GM23248 (cell line): Measurements from ENCODE around the gene ARL3. TPM values are rescaled to one million over a fixed set of nuclear protein-coding genes. Genes with fewer than 3 reads are reported as not detected.

Experiments
- DNase-seq: peaks from one replicate; pipeline ENCODE4 v3.0.0-alpha.2; 2015
- H2AFZ ChIP-seq: fragments of 200-600 bp; sonication (generic); 2 replicates; pipeline ENCODE4 v1.6.1; 2016; ENCODE audit warnings: antibody characterized with exemption
- H3F3A ChIP-seq: fragments of 200-600 bp; sonication (generic); 2 replicates; pipeline ENCODE4 v1.6.1; 2016; ENCODE audit warnings: mild to moderate bottlenecking, antibody characterized with exemption, mixed run types; ENCODE audit not compliant: insufficient read depth
- H3K27ac ChIP-seq: fragments of 200-600 bp; sonication (generic); 2 replicates; pipeline ENCODE4 v1.5.1; 2016; ENCODE audit warnings: mild to moderate bottlenecking
- H3K27me3 ChIP-seq: fragments of 200-600 bp; sonication (generic); replicated peaks from 2 replicates; pipeline ENCODE4 v1.6.1; 2016; ENCODE audit warnings: mild to moderate bottlenecking; ENCODE audit not compliant: insufficient read depth
- H3K36me3 ChIP-seq: fragments of 200-600 bp; sonication (generic); 2 replicates; pipeline ENCODE4 v1.6.1; 2016; ENCODE audit warnings: low read depth, mild to moderate bottlenecking
- H3K4me1 ChIP-seq: fragments of 200-600 bp; sonication (generic); 2 replicates; pipeline ENCODE4 v1.6.1; 2016; ENCODE audit warnings: mild to moderate bottlenecking; ENCODE audit not compliant: insufficient read depth
- H3K4me2 ChIP-seq: fragments of 200-600 bp; sonication (generic); one replicate; pipeline ENCODE4 v1.6.1; 2016; ENCODE audit warnings: mild to moderate bottlenecking; ENCODE audit not compliant: unreplicated experiment
- H3K4me3 ChIP-seq: fragments of 200-600 bp; sonication (generic); 2 replicates; pipeline ENCODE4 v1.5.1; 2016; ENCODE audit warnings: mild to moderate bottlenecking
- H3K79me2 ChIP-seq: fragments of 200-600 bp; sonication (generic); 2 replicates; pipeline ENCODE4 v1.6.1; 2016; ENCODE audit warnings: mild to moderate bottlenecking; ENCODE audit not compliant: insufficient read depth
- H3K9ac ChIP-seq: fragments of 200-600 bp; sonication (generic); 2 replicates; pipeline ENCODE4 v1.6.1; 2016; ENCODE audit warnings: mild to moderate bottlenecking
- H3K9me2 ChIP-seq: fragments of 200-600 bp; sonication (generic); 2 replicates; pipeline ENCODE4 v1.6.1; 2016; ENCODE audit warnings: mixed run types, mild to moderate bottlenecking, moderate library complexity; ENCODE audit not compliant: insufficient read depth
- H3K9me3 ChIP-seq: fragments of 200-600 bp; sonication (generic); one replicate; pipeline ENCODE4 v1.6.1; 2017; ENCODE audit warnings: low read depth
- H4K20me1 ChIP-seq: fragments of 200-600 bp; sonication (generic); 2 replicates; pipeline ENCODE4 v1.6.0; 2016; ENCODE audit not compliant: insufficient read depth
- EZH2 ChIP-seq: fragments of 200-600 bp; sonication (generic); IDR thresholded peaks from 2 replicates; pipeline ENCODE4 v1.6.1; 2018; ENCODE audit warnings: antibody characterized with exemption, mild to moderate bottlenecking; ENCODE audit not compliant: insufficient read depth, poor library complexity, severe bottlenecking
- EZH2phosphoT487 ChIP-seq: fragments of 200-600 bp; sonication (generic); IDR thresholded peaks from 2 replicates; pipeline ENCODE4 v1.6.1; 2018; ENCODE audit warnings: antibody characterized with exemption, moderate library complexity, mild to moderate bottlenecking, low read depth; ENCODE audit not compliant: insufficient read depth
- WGBS, 2 experiments: methylation state at CpG; one replicate each; pipeline ENCODE4 v1.1.6; 2015 to 2017; ENCODE audit warnings: low lambda C conversion rate in 2 of 2, low coverage in 1 of 2; ENCODE audit errors: missing lambda C conversion rate in 2 of 2; 5-methylcytosine and 5-hydroxymethylcytosine counted together
- in situ Hi-C: fragments of 300-500 bp; cut with MboI; formaldehyde crosslinking; loops from 2 replicates; pipeline ENCODE4 v1.15.0; 2020
- polyA plus RNA-seq: library from polyadenylated mRNA; unstranded; fragments of >200 nt; fragmentation: Nextera tagmentation; extraction: Ambion mirVana; gene quantifications from 2 replicates; pipeline ENCODE4 v1.2.1, GENCODE V29; 2016
- total RNA-seq: library from RNA; depleted of rRNA; stranded (reverse); fragments of >200 nt; shearing (Covaris generic); gene quantifications from 2 replicates; pipeline ENCODE4 v1.2.3, GENCODE V29; 2014

ARL3 gene
- total and polyA plus RNA-seq, 2 experiments from 2014 or later: 3.8 to 24.1 TPM

DNA sequence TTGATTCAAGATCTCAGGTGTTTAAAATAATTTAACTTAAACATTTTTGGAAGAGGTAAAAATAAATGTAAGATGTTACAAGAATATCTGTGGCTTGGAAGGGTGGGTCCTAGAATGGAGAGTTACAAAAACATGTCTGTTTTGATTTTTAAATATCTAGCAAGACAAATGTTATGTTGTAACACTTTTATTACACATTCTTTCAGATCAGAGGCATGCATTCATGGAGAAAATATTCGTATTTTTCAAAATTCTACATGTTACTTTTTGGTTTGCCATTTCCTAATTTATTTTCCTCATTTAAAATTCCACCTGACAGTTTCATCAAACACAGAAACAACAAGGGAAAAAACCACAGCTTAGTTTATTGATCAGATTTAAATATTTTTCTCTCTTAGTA lies 39.5 kb upstream of the ARL3 start:
- peaks cover 3% of the 10 kb centered on the region; the same call in 1 of the 2 replicates for H4K20me1 ChIP-seq
- H3K9me2 ChIP-seq: no peaks in the 10 kb centered on the region
- H3K9me3 ChIP-seq: no peaks in the 10 kb centered on the region
- TF ChIP-seq EZH2 (no peak), EZH2phosphoT487 (no peak)
- H3K27me3 ChIP-seq: no peaks in the 10 kb centered on the region
- H3K9ac ChIP-seq: peak overlapping the region; percentile 80
- peaks cover 37% of the 10 kb centered on the region for H3K4me1 ChIP-seq
- peak; percentile 60 for DNase-seq
- no peak overlapping the region for H2AFZ ChIP-seq
- H3K4me3 ChIP-seq: peak overlapping the region; percentile 44; the same call in 1 of the 2 replicates
- H3K27ac ChIP-seq: peak overlapping the region; percentile 97
- WGBS, 2 experiments: 0 to 4% methylated on average over 1 of the region's 1 CpG
- peak overlapping the region; percentile 84 for H3K4me2 ChIP-seq
- H3K36me3 ChIP-seq: no peaks in the 10 kb centered on the region
- in situ Hi-C loops: no loop called here
- peaks cover 37% of the 10 kb centered on the region for H3F3A ChIP-seq
- H3K79me2 ChIP-seq: peaks cover 86% of the 10 kb centered on the region

DNA sequence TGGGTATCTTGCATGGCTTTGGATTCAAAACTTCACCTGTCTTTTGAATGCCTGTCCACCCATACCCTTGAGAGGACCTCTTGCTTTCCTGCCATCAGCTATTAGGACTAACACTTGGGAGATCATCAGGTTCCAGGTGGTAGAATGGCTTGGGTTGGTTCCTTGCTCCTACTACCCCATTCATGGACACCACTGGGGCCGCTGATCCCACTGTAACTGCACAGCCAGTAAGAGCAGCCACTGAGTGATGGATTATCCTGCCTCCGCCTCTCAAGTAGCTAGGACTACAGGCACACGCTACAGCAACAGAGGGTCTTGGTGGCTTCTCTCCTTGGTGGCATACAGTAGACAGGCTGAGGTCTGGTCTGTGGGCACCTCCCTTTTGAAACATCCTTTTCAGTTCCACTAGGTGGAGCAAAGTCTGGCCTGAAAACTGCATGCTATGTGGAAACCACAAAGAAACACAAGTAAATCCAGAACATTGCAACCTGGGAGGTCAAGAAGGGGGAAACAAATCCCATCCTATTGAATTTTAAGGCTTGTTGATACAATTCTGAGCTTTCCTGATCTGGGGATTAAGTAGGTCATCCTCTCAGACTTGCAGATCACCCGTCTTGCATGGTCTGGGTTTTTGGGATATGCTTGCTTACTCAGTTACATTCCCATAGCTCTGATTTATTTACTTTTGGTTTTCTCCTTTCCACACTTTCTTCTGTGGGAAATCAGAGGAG lies 38.9 kb upstream of the ARL3 start:
- Histone ChIP-seq H3F3A (peaks cover 37% of the 10 kb centered on the region), H3K4me1 (peaks cover 33% of the 10 kb centered on the region), H3K27ac (peak overlapping the region; percentile 97), H3K36me3 (no peaks in the 10 kb centered on the region), H2AFZ (no peak overlapping the region), H3K9me3 (no peaks in the 10 kb centered on the region), H3K9me2 (no peaks in the 10 kb centered on the region), H3K79me2 (peaks cover 86% of the 10 kb centered on the region), H3K4me2 (peak overlapping the region; percentile 84), H4K20me1 (no peaks in the 10 kb centered on the region), H3K4me3 (peak overlapping the region; percentile 44), H3K27me3 (no peaks in the 10 kb centered on the region), H3K9ac (peak overlapping the region; percentile 80)
- in situ Hi-C loops: no loop called here
- 39 to 42% methylated on average over 4 of the region's 4 CpGs for WGBS, 2 experiments
- TF ChIP-seq EZH2phosphoT487: 0 out of 2 replicates have a peak, but pooled peaks have one; percentile 42
- no peak for TF ChIP-seq EZH2
- peak; percentile 86 for DNase-seq

DNA sequence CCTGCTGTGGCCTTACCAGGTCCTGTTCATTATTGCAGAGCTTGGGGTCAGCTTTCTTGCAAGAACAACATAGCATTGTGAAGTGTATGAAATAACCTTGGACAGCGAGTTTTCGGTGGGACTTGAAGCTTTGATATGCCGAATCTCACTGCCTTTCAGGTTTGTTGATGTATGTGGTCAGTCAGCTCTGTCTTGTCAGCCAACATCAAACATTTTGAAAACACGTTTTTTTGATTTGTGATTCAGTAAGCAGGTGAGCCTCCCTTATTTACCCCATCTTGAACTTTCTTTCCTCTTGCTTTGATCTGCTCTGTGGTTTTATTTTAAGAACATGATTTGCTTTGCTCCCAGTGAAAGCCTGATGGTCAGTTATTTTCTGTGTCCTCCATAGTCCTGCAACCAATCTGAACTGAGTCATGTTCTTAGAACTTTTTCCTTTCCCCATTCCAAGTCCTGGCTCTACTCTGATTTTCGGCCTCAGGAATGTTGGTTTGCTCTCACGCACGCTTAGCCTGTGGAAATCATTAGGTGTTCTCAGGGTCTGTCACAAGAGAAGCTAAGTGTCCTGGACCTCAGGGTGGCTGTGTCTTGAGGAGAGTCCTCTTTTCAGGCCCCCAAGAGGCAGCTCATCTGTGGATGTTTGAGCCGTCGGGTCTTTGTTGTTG lies 38.2 kb upstream of the ARL3 start:
- no peaks in the 10 kb centered on the region for H3K27me3 ChIP-seq
- H3K36me3 ChIP-seq: no peaks in the 10 kb centered on the region
- peak overlapping the region; percentile 97 for H3K27ac ChIP-seq
- peak overlapping the region; percentile 84 for H3K4me2 ChIP-seq
- H2AFZ ChIP-seq: no peak overlapping the region
- peaks cover 33% of the 10 kb centered on the region for H3K4me1 ChIP-seq
- peak; percentile 96 for DNase-seq
- H3K79me2 ChIP-seq: peaks cover 86% of the 10 kb centered on the region
- H4K20me1 ChIP-seq: no peaks in the 10 kb centered on the region
- TF ChIP-seq EZH2phosphoT487 (no peak), EZH2 (no peak)
- H3K4me3 ChIP-seq: peak overlapping the region; percentile 44
- H3K9me3 ChIP-seq: no peaks in the 10 kb centered on the region
- WGBS, 2 experiments: 44 to 47% methylated on average over 9 of the region's 9 CpGs
- H3K9ac ChIP-seq: peak overlapping the region; percentile 80
- H3F3A ChIP-seq: peaks cover 37% of the 10 kb centered on the region
- H3K9me2 ChIP-seq: no peaks in the 10 kb centered on the region
- in situ Hi-C loops: no loop called here

DNA sequence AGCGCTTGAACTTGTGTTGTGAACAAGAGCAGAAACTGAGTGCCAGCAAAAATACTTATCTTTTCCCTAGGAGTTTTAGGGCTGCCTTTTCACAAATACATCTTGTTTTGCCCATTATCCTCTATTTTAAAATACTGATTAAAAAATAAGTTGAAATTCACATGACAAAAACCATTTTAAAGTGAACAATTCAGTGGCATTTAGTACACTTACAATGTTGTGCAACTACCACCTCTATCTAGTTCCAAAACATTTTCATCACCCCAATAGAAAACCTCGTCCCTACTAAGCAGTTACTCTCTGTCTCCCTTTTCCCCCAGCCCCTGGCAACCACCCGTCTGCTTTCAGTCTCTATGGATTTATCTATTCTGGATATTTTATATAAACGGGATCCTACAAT lies 31.0 kb upstream of the ARL3 start:
- H3K27me3 ChIP-seq: no peaks in the 10 kb centered on the region
- no peaks in the 10 kb centered on the region for H3K9me2 ChIP-seq
- no peaks in the 10 kb centered on the region for H3K9me3 ChIP-seq
- 3 to 7% methylated on average over 4 of the region's 4 CpGs for WGBS, 2 experiments
- H3F3A ChIP-seq: no peaks in the 10 kb centered on the region
- in situ Hi-C loops: loop anchor here (25.0 kb wide), 1 partner anchor 317 kb away; no protein-coding TSS in a partner anchor
- peak overlapping the region; percentile 97 for H3K4me2 ChIP-seq
- H3K79me2 ChIP-seq: peaks cover 64% of the 10 kb centered on the region
- 0 out of 2 replicates have a peak overlapping the region, but pooled peaks have one; percentile 6 for H2AFZ ChIP-seq
- peak overlapping the region; percentile 88 for H3K4me3 ChIP-seq
- no peaks in the 10 kb centered on the region for H3K36me3 ChIP-seq
- peak overlapping the region; percentile 43 for H3K27ac ChIP-seq
- H3K9ac ChIP-seq: peak overlapping the region; percentile 89
- H4K20me1 ChIP-seq: no peaks in the 10 kb centered on the region
- no peak for DNase-seq
- TF ChIP-seq EZH2 (no peak), EZH2phosphoT487 (no peak)
- H3K4me1 ChIP-seq: peaks cover 18% of the 10 kb centered on the region; the same call in 1 of the 2 replicates
